ENCODE measurements around the gene TMA7.

DNA sequence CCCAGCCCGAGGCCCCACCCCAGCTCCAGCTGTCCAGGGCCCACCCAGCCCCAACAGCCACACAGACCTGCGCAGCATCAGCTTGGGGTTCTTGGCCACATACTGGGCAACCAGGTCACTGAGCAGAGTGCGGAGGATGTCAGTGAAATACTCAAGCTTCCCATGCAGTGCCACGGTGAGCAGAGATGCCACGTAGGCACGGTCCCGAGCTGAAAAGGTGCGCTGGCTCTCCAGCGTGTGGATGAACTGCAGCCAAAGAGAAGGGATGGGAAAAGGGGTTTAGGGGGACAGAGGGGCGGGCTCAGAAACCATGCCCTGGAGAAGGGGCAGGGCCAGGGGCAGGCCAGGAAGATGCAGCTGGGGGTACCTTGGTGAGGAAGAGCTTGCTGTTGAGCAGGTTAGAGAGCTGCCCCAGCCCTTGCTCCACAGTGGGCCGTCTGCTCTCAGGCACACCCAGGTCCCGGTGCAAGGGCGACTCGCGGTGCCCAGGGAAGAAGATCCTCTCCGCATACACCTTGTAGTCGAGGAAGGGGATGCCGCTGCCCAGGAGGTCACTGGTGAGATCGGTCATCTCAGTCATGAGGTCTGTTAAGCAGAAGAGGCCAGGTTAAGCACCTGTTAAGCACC lies 27.6 kb upstream of the TMA7 start:
- TF ChIP-seq, protein P1, sequence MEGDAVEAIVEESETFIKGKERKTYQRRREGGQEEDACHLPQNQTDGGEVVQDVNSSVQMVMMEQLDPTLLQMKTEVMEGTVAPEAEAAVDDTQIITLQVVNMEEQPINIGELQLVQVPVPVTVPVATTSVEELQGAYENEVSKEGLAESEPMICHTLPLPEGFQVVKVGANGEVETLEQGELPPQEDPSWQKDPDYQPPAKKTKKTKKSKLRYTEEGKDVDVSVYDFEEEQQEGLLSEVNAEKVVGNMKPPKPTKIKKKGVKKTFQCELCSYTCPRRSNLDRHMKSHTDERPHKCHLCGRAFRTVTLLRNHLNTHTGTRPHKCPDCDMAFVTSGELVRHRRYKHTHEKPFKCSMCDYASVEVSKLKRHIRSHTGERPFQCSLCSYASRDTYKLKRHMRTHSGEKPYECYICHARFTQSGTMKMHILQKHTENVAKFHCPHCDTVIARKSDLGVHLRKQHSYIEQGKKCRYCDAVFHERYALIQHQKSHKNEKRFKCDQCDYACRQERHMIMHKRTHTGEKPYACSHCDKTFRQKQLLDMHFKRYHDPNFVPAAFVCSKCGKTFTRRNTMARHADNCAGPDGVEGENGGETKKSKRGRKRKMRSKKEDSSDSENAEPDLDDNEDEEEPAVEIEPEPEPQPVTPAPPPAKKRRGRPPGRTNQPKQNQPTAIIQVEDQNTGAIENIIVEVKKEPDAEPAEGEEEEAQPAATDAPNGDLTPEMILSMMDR (IDR thresholded peaks at IDR 0.05; ENCODE audit: insufficient read depth, low read length) = no peak
- no peak for TF ChIP-seq POLR2AphosphoS5 (IDR thresholded peaks at IDR 0.05; ENCODE audit: low read depth)
- TF ChIP-seq GABPA (IDR thresholded peaks at IDR 0.05; ENCODE audit: low read depth) = no peak
- TF ChIP-seq SPI1 (IDR thresholded peaks at IDR 0.05; ENCODE audit: borderline replicate concordance, low read depth) = no peak
- TF ChIP-seq, protein P2, sequence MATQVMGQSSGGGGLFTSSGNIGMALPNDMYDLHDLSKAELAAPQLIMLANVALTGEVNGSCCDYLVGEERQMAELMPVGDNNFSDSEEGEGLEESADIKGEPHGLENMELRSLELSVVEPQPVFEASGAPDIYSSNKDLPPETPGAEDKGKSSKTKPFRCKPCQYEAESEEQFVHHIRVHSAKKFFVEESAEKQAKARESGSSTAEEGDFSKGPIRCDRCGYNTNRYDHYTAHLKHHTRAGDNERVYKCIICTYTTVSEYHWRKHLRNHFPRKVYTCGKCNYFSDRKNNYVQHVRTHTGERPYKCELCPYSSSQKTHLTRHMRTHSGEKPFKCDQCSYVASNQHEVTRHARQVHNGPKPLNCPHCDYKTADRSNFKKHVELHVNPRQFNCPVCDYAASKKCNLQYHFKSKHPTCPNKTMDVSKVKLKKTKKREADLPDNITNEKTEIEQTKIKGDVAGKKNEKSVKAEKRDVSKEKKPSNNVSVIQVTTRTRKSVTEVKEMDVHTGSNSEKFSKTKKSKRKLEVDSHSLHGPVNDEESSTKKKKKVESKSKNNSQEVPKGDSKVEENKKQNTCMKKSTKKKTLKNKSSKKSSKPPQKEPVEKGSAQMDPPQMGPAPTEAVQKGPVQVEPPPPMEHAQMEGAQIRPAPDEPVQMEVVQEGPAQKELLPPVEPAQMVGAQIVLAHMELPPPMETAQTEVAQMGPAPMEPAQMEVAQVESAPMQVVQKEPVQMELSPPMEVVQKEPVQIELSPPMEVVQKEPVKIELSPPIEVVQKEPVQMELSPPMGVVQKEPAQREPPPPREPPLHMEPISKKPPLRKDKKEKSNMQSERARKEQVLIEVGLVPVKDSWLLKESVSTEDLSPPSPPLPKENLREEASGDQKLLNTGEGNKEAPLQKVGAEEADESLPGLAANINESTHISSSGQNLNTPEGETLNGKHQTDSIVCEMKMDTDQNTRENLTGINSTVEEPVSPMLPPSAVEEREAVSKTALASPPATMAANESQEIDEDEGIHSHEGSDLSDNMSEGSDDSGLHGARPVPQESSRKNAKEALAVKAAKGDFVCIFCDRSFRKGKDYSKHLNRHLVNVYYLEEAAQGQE (IDR thresholded peaks at IDR 0.05; ENCODE audit: insufficient replicate concordance, low read depth) = no peak

Data from HL-60 (cell line).